Activated CD4-positive, alpha-beta T cell treated with anti-CD3 and anti-CD28 coated beads, Interleukin-2, amount 50 U/mL, for 1 hour (primary cell): Measurements from ENCODE around the gene DPM2.

Experiments
- DNase-seq: peaks from one replicate; pipeline ENCODE4 v3.0.0-alpha.2; 2020

Gene DPM2

GRCh38 chr9:127916720-127917581, 20.7 kb downstream of the DPM2 start, which contains the start of gene ST6GALNAC4:
Gene ST6GALNAC4 (minus strand): TSS chr9:127917041. CDS start chr9:127916419, 622 bp downstream.
- DNase-seq: peak; percentile 95

GRCh38 chr9:127915801-127916719, 21.6 kb downstream of the DPM2 start:
- DNase-seq: no peak

- DNase-seq: no peak
Observed at GRCh38 chr9:127915325-127915752, 22.3 kb downstream of the DPM2 start.

DNA sequence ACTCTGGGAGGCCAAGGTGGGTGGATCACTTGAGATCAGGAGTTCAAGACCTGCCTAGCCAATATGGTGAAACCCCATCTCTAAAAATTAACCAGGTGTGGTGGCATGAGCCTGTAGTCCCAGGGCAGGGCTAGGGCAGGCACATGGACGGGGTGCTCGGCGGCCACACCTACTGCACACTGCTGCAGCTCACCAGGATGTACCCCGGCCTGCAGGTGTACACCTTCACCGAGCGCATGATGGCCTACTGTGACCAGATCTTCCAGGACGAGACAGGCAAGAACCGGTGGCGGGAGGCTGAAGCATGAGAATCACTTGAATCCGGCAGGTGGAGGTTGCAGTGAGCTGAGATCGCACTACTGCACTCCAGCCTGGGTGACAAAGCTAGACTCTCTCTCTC, 24.0 kb downstream of the DPM2 start:
- DNase-seq: no peak

DNA sequence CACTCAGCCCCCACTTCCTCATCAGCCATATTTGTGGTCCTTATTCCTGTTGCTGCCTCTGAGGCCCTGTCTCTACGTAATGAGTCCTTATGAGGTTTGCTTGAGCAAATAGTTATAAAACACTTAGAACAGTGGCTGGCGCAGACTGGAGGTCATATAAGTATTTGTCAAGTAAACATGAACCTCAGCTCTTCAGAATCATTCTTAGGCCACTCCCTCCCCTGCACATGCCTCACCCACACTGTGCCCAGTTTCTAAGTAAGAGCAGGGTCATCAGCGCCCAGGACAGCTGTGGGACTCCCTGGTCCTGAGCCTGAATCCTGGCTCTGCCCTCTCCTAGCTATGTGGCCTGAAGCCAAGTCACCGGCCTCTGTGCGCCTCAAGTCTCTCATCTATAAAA, 24.8 kb downstream of the DPM2 start:
- DNase-seq: no peak

DNA sequence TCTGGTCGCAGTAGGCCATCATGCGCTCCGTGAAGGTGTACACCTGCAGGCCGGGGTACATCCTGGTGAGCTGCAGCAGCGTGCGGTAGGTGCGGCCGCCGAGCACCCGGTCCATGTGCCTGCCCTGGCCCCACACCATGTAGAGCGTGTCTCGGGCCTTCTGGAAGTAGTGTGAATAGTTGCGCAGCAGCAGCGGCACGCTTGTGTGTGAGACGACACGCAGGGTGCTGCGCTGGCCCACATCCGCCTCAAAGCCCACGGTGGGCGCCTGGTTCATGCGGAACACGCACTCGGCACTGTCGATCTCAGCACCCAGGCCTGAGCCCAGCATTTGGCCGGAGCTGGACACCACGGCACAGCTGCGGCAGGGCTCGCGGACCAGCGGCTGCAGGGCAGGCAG, 25.4 kb downstream of the DPM2 start:
- no peak for DNase-seq

DNA sequence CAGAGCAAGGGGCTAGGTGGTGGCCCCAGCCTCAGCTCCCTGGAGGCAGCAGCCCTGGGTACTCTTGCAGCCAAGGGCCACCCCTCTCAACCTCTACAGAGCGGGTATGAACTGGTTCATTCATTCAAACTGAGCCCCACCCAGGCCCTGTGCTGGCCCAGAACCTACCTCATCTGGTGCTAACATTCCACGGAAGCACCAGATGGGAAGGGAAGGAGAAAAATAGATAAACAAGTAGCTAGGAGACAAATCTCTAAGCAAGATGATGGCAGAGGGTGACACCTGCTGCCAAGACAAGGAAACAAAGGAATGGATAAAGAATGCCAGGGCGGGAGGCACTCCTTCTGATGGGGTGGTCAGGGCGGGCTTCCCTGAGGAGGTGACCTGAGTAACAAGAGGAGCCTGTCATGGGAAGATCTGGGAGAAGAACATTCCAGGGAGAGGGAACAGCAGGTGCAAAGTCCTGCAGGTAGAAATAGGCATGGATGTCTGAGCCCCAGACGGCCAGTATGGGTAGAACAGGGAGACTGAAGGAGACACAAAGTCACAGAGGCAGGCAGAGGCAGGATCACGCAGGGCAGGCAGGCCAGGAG, 26.9 kb downstream of the DPM2 start:
- no peak for DNase-seq

DNA sequence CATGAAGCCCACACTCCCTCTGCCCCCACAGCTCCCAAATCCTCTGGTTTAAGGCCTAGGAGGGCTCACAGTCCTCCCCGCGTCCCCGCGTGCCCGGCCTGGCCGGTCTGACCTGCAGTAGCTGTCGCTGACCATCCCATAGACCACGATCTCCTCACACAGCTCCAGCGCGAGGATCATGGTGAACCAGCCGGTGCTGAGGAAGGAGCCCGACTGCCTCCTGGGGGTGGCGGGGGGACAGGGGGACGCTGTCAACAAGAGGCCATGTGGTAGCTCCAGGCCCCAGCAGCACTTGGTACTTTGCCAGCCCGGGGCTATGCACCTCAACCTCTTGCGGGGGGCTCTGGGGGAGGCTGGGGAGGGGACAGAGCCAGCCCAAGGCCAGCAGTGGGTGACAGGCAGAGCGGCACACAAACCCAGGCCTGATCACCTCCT, 27.8 kb downstream of the DPM2 start:
- no peak for DNase-seq

GRCh38 chr9:127908660-127908926, 29.1 kb downstream of the DPM2 start:
- DNase-seq: no peak

DNA sequence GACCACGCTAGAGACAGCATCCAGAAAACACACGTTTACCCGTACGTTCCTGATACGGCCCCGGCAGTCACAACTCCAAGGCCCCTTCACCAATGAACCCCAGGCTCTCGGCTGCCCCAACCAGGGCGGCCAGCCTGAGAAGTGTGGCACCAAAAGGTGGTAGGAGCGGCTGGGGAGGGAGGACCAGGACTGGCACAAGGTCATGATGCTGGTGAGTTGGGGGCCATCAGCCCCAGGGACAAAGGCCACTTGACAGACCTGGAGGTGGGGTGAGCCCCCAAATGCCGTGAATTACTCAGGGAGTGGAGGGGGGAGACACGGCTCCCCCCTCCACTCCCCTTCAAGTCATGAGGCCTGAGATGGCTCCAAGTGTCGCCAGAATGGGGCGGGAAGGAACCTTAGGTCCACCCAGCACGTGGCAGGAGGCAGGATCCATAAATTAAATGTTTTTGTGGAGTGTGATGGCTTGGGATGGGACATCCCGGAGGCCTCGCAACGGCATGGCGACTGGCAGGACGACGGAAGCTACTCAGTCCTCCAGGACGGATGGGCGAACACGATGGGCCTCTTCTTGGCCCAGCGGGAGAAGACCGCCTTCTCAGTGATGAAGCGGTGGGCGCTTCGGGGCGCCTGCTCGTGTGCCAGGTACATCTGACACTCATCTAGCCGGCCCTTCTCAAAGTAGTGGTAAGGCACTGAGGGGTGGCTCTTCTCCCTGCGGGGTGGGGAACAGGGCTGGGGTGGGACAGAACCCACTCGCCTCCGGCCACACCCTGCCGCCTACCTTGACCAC, 29.6 kb downstream of the DPM2 start:
- DNase-seq: no peak

DNA sequence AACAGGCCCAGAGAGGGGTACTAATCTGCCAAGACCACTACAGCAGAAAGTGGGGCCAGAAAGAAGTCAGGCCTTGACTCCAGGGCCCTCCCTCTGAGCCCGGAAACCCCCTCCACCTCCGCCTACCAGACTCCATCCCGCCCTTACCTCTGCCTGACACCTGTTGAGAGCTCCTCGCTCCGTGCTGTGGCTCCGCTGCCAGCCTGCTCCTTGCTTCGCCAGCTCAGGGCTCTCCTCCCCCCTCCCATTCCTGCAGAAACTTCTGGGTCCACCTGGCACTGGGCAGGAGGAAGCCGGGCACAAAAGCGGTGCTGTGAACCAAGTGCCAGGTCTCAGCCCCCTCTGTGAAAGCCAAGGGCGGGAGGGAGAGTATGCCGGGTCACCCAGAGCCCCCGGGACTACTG, 31.9 kb downstream of the DPM2 start:
- DNase-seq: peak; percentile 76

- peak; percentile 70 for DNase-seq
Observed at GRCh38 chr9:127905004-127905728, 32.5 kb downstream of the DPM2 start.

GRCh38 chr9:127904561-127905003, 33.1 kb downstream of the DPM2 start:
- DNase-seq: no peak

DNA sequence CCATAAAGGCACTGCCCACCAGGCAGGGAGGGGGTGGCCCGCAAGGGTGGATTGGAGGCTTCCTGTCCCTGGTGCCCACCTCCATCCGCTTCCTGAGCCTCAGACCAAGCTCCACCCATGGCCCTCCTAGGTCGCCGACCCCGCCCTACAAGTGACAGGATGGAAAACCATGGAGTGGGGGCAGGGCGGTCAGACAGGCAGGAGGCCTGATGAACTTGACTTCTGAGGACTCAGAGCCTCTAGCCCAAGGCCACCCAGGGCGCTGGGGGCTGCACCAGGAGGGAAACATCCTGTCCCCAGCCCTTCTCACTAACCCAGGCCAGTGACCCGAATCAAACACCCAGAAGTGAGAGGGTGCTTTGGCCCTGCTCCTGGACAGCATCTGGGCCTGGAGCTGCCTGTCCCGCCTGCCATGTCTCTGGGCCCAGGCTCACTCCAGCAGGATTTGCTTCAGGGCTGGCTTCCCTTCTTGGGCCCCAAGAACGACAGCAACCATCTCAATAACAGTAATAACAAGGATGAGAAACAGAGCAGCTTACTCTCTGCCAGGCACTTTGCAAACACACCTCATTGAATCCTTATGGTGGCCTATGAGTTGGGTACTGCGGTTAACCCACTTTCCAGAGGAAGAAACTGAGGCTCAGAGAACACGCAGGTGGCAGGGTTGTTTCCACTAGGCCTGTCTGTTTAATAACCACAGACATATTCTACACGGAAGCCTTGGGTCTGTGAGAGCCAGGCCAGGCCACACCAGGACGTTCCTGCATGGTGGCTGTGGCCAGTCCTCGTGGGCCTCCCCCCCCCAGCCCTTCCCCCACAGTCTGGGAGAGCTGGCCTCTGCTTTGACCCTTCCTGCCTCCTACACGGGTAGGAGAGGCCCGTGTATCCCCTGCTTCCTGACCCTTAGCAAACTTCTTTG, 33.8 kb downstream of the DPM2 start:
- DNase-seq: peak; percentile 74

- peak; percentile 65 for DNase-seq
Observed at GRCh38 chr9:127899128-127899943, 38.3 kb downstream of the DPM2 start, which contains the start of gene ST6GALNAC6. Gene ST6GALNAC6 (minus strand): TSS chr9:127899603. CDS start chr9:127897981, 1,622 bp downstream.

DNA sequence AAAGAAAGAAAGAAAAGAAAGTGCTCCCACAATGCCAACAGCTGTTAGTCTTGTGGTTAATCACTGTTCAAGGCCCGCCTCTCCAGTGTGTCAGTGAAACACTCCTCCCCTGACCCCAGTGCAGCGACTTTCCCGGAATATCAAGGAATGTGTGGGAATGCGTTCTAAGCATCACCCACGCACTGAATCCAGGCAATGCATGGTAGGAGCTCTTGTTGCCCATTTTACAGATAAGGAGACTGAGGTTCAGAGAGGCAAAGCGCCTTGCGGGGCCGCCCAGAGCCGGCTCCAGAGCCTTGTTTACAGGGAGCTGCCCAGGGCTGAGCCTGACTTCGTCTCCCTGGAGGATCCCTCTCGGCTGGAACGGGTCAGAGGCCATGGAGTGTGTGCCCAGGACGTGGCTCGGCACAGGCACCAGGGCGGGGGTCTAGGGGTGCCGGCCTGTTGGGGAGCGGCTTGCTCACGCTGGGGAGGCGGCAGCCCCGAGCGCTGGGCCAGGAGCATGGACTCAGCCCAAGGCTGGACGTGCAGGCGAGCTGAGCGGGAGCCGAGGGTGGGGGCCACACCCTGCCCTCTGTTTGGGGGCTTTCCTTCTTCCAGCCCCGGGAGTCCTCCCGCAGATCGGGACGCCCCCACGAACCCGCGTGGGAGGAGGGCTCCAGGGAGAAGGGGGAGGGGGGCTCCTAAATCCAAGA, 39.1 kb downstream of the DPM2 start:
- no peak for DNase-seq

GRCh38 chr9:127897193-127897692, 40.4 kb downstream of the DPM2 start:
- peak; percentile 25 for DNase-seq

GRCh38 chr9:127896395-127897192, 41.1 kb downstream of the DPM2 start:
- no peak for DNase-seq
